SU-DHL-6 (cell line): ENCODE data around the gene EPRS1.

Source experiments
- H2AFZ ChIP-seq: fragments of 200-600 bp; sonication (generic); 2 replicates; pipeline ENCODE4 v1.6.1; 2014; ENCODE audit warnings: low read depth, mild to moderate bottlenecking, moderate library complexity, mixed read lengths, antibody characterized with exemption, low read length; ENCODE audit not compliant: severe bottlenecking
- H3F3A ChIP-seq: fragments of 200-600 bp; shearing (Covaris generic); 2 replicates; pipeline ENCODE4 v1.6.0; 2016; ENCODE audit warnings: antibody characterized with exemption, mild to moderate bottlenecking; ENCODE audit not compliant: insufficient read depth
- H3K27ac ChIP-seq: fragments of 200-600 bp; sonication (generic); 2 replicates; pipeline ENCODE4 v1.5.1; 2016; ENCODE audit warnings: low read depth, mild to moderate bottlenecking, low read length, moderate library complexity, mixed read lengths
- H3K27me3 ChIP-seq: fragments of 200-600 bp; sonication (generic), shearing (Covaris generic); 2 replicates; pipeline ENCODE4 v1.6.0; 2014; ENCODE audit warnings: mild to moderate bottlenecking, low read length
- H3K36me3 ChIP-seq: fragments of 200-600 bp; sonication (generic); 2 replicates; pipeline ENCODE4 v1.6.1; 2014; ENCODE audit warnings: mild to moderate bottlenecking, low read length, mixed read lengths
- H3K4me2 ChIP-seq: fragments of 300-600, 200-600 bp; shearing (Covaris generic), sonication (generic); 2 replicates; pipeline ENCODE4 v1.6.0; 2014; ENCODE audit warnings: low read length, low read depth, mild to moderate bottlenecking; ENCODE audit not compliant: poor library complexity, severe bottlenecking
- H3K4me3 ChIP-seq: fragments of 200-600 bp; sonication (generic); 2 replicates; pipeline ENCODE4 v1.5.1; 2014; ENCODE audit warnings: antibody characterized with exemption, low read length, mild to moderate bottlenecking, mixed read lengths; ENCODE audit not compliant: insufficient read depth, poor library complexity, severe bottlenecking
- H3K79me2 ChIP-seq: fragments of 200-600 bp; sonication (generic); 2 replicates; pipeline ENCODE4 v1.6.1; 2014; ENCODE audit warnings: mild to moderate bottlenecking, low read length, moderate library complexity; ENCODE audit not compliant: insufficient read depth
- H3K9ac ChIP-seq: fragments of 200-600 bp; sonication (generic); 2 replicates; pipeline ENCODE4 v1.7.0; 2014; ENCODE audit warnings: mild to moderate bottlenecking, low read length
- H3K9me2 ChIP-seq: fragments of 200-600 bp; sonication (generic); replicated peaks from 2 replicates; pipeline ENCODE4 v1.6.1; 2014; ENCODE audit warnings: low read length; ENCODE audit not compliant: insufficient read depth
- H3K9me3 ChIP-seq: fragments of 200-600 bp; sonication (generic); 2 replicates; pipeline ENCODE4 v1.6.1; 2014; ENCODE audit warnings: low read length, mixed read lengths; ENCODE audit not compliant: insufficient read depth
- H4K20me1 ChIP-seq: fragments of 200-600 bp; sonication (generic); 2 replicates; pipeline ENCODE4 v1.6.1; 2014; ENCODE audit warnings: low read depth, mild to moderate bottlenecking, antibody characterized with exemption, low read length, moderate library complexity, mixed read lengths
- CTCF ChIP-seq: fragments of 200-600 bp; sonication (generic); IDR thresholded peaks from one replicate; pipeline ENCODE4 v1.5.1; 2017; ENCODE audit warnings: antibody characterized with exemption, mild to moderate bottlenecking, low read length, moderate library complexity; ENCODE audit not compliant: insufficient read depth, poor library complexity, severe bottlenecking
- EZH2phosphoT487 ChIP-seq: fragments of 200-600 bp; sonication (generic), shearing (Covaris generic); conservative IDR thresholded peaks from 2 replicates; pipeline ENCODE4 v1.6.1; 2018; ENCODE audit warnings: mild to moderate bottlenecking, antibody characterized with exemption, low read length, moderate library complexity, mixed read lengths

The EPRS1 gene

GRCh38 chr1:220007438-220007837 lies 38.9 kb downstream of the EPRS1 start:
- Histone ChIP-seq H3K4me2 (no peak overlapping the region), H3K4me3 (no peak overlapping the region), H3K79me2 (no peaks in the 10 kb centered on the region), H4K20me1 (no peaks in the 10 kb centered on the region; the same call in 1 of the 2 replicates), H3K27me3 (no peaks in the 10 kb centered on the region), H3F3A (0 out of 2 replicates have a peak, but pooled peaks cover under 1% of the 10 kb centered on the region), H3K36me3 (peaks cover 57% of the 10 kb centered on the region), H3K9ac (no peak overlapping the region), H3K9me3 (no peaks in the 10 kb centered on the region), H3K27ac (no peak overlapping the region), H3K9me2 (no peaks in the 10 kb centered on the region), H2AFZ (no peak overlapping the region)
- TF ChIP-seq CTCF (no peak), EZH2phosphoT487 (no peak)

- H3K9me3 ChIP-seq, result no peaks in the 10 kb centered on the region
- H3K9ac ChIP-seq, result no peak overlapping the region
- no peaks in the 10 kb centered on the region for H3F3A ChIP-seq
- no peak overlapping the region for H3K4me2 ChIP-seq
- H3K79me2 ChIP-seq, result no peaks in the 10 kb centered on the region
- TF ChIP-seq EZH2phosphoT487 (no peak), CTCF (no peak)
- H3K27me3 ChIP-seq, result no peaks in the 10 kb centered on the region
- H3K9me2 ChIP-seq, result no peaks in the 10 kb centered on the region
- no peak overlapping the region for H3K4me3 ChIP-seq
- H3K36me3 ChIP-seq, result peaks cover 53% of the 10 kb centered on the region
- H4K20me1 ChIP-seq, result no peaks in the 10 kb centered on the region; the same call in 1 of the 2 replicates
- no peak overlapping the region for H2AFZ ChIP-seq
- no peak overlapping the region for H3K27ac ChIP-seq
Observed at GRCh38 chr1:220005489-220005888, 40.8 kb downstream of the EPRS1 start.

GRCh38 chr1:220003610-220004299 lies 42.5 kb downstream of the EPRS1 start:
- H3K4me3 ChIP-seq, result no peak overlapping the region
- H3K36me3 ChIP-seq, result peaks cover 51% of the 10 kb centered on the region
- no peak overlapping the region for H3K9ac ChIP-seq
- no peaks in the 10 kb centered on the region; the same call in 1 of the 2 replicates for H4K20me1 ChIP-seq
- H3K4me2 ChIP-seq, result no peak overlapping the region
- H3K79me2 ChIP-seq, result no peaks in the 10 kb centered on the region
- no peak overlapping the region for H2AFZ ChIP-seq
- no peaks in the 10 kb centered on the region for H3K27me3 ChIP-seq
- H3K27ac ChIP-seq, result no peak overlapping the region
- H3K9me3 ChIP-seq, result no peaks in the 10 kb centered on the region
- H3F3A ChIP-seq, result no peaks in the 10 kb centered on the region
- no peaks in the 10 kb centered on the region for H3K9me2 ChIP-seq
- TF ChIP-seq CTCF (no peak), EZH2phosphoT487 (no peak)
